ENCODE data around the gene PUM1.

The PUM1 gene

GRCh38 chr1:31022259-31022658 lies 43.3 kb downstream of the PUM1 start:
- no peak for DNase-seq

GRCh38 chr1:31020007-31020790 lies 45.3 kb downstream of the PUM1 start:
- no peak for DNase-seq

GRCh38 chr1:31019401-31019800 lies 46.1 kb downstream of the PUM1 start:
- no peak for DNase-seq

GRCh38 chr1:31016868-31017267 lies 48.6 kb downstream of the PUM1 start:
- no peak for DNase-seq

- no peak for DNase-seq
These were observed 52.2 kb downstream of the PUM1 start for GRCh38 chr1:31013187-31013864.

GRCh38 chr1:31012210-31012924 lies 53.1 kb downstream of the PUM1 start:
- DNase-seq = no peak

- DNase-seq = no peak
These were observed 53.8 kb downstream of the PUM1 start for GRCh38 chr1:31011719-31012118.

- no peak for DNase-seq
These were observed 55.2 kb downstream of the PUM1 start for GRCh38 chr1:31010086-31010989.

- DNase-seq = no peak
These were observed 58.0 kb downstream of the PUM1 start for GRCh38 chr1:31007462-31007991.

- DNase-seq = no peak
These were observed 58.8 kb downstream of the PUM1 start for GRCh38 chr1:31006747-31007146.

- no peak for DNase-seq
These were observed 59.8 kb downstream of the PUM1 start for GRCh38 chr1:31005617-31006166.

- no peak for DNase-seq
These were observed 60.3 kb downstream of the PUM1 start for GRCh38 chr1:31005198-31005597.

GRCh38 chr1:31004231-31004621 lies 61.3 kb downstream of the PUM1 start:
- no peak for DNase-seq

GRCh38 chr1:31003613-31004230 lies 61.8 kb downstream of the PUM1 start:
- no peak for DNase-seq

- DNase-seq = no peak
These were observed 65.2 kb downstream of the PUM1 start for GRCh38 chr1:31000301-31000700.

GRCh38 chr1:30998887-30999286 lies 66.6 kb downstream of the PUM1 start:
- no peak for DNase-seq

GRCh38 chr1:30998171-30998570 lies 67.3 kb downstream of the PUM1 start:
- DNase-seq = no peak

- no peak for DNase-seq
These were observed 68.0 kb downstream of the PUM1 start for GRCh38 chr1:30997463-30998057.

GRCh38 chr1:30995990-30996612 lies 69.4 kb downstream of the PUM1 start:
- no peak for DNase-seq

- no peak for DNase-seq
These were observed 73.5 kb downstream of the PUM1 start for GRCh38 chr1:30991862-30992606.

All from T-helper 9 cell (primary cell).